GM19193 (cell line): ENCODE measurements around the gene ST8SIA1.

ENCODE experiments used
- POLR2A ChIP-seq: IDR thresholded peaks from 4 replicates; pipeline ENCODE4 v1.6.1; 2011; ENCODE audit not compliant: insufficient read depth, insufficient read length; ENCODE audit errors: extremely low read depth

The ST8SIA1 gene

DNA sequence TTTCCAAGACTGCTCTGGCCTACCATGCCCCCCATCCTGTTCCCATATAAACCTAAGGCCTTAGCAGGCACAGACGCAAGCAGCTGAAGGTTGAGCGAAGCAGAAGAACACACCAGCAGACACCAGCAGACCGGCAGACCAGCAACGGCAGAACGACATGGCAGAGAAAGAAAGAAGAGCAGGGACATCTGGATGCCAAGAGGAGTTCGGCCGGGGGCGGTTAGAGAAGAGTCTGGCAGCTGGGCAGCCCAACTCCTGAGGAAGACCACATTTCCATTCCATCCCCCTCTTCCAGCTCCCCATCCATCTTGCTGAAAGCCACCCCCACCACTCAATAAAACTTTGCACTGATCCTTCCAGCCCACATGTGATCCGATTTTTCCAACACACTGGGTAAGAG lies 5.2 kb upstream of the ST8SIA1 start:
- no peak for TF ChIP-seq POLR2A

- TF ChIP-seq POLR2A = no peak
Measured at GRCh38 chr12:22335794-22336166, 1.3 kb upstream of the ST8SIA1 start.

DNA sequence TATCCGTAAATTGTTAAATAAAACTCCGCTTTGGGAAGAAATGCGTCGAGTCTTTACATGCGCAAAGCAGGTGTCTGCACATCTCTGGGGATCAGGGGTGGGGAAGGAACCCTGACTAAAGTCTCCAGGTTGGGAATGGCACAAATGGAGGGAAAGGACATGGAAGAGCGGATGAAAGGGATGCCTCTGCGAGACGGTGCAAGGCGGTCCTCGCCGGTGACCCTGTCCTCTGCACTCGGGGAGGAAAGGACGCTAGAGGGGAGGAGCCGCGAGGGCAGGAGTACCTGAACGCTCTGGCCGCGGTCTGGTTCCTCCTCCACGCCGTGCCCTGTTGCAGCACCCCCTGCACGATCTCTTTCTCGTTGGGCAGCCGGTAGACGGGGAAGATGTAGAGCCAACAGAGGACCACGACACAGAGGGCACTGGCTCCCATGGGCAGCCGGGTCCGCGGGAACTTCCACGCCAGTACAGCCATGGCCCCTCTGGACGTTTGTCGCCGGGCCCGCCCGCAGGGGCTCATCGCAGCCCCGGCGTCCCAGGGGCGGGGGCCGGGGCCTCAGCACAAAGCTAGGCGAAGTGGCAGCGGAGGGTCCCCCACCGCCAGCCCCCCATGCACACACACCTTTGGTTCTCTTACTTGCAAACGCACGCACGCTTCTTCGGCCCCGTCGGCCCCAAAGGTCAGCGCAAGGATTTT lies 646 bp downstream of the ST8SIA1 start:
- no peak for TF ChIP-seq POLR2A

GRCh38 chr12:22333186-22333712 lies 1.3 kb downstream of the ST8SIA1 start:
- TF ChIP-seq POLR2A = no peak

GRCh38 chr12:22332202-22332601 lies 2.3 kb downstream of the ST8SIA1 start:
- TF ChIP-seq POLR2A = no peak

- TF ChIP-seq POLR2A = no peak
Measured at GRCh38 chr12:22329621-22330020, 4.9 kb downstream of the ST8SIA1 start.

DNA sequence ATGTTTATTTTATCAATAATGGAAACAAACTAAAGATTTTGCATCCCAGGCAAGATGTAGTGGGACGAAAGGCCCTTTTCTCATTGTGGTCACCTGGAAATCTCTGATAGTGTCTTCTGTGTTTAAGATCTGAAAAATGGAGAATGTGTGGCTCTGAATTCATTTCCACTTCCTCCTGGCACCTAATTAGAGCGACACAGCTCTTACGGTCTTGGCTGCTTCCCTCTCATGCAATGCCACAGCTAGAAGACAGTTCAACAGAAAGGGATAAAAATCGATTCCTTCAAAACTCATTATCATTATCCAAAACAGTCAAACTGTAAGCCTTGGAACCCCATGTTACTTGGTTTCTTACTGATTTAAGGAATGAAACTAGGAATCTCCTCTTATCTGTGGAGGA lies 9.3 kb downstream of the ST8SIA1 start:
- no peak for TF ChIP-seq POLR2A

DNA sequence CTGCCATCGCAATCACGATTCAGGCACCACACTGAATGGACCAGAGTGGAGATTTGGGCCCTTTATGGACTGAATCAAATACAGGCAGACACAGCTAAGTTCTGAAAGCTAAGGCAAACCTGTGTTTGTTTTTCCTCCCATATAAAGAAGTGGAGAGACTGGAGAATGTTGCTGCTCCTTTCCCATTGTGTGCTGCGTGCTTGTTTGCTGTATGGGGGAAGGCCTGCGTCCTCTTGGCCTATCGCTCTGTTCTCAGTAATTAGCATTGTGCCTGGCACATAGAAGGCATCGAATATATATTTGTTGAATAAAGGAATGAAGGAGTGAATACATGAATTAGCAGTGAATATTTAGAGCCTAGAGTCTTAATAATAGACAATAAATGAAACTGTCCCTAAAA lies 12.4 kb downstream of the ST8SIA1 start:
- no peak for TF ChIP-seq POLR2A

DNA sequence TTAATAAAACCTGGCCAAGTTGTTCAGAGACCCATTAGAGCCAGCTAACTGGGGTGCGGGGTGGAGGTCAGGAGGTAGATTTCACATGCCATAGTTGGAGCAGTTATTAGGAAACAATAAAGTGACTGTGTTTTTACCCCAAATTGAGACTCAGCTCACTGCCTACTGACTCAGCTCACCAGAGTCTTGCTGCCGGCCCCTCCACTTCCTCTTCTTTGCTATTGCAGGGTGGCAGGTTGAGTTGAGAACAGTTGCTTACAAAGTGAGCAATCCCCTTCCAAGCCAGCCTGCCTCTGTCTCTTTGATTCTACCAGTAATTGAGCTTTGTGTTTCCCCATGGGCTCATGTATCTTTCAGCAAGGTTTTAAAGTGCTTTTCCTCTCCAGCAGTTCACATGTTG lies 12.9 kb downstream of the ST8SIA1 start:
- no peak for TF ChIP-seq POLR2A

DNA sequence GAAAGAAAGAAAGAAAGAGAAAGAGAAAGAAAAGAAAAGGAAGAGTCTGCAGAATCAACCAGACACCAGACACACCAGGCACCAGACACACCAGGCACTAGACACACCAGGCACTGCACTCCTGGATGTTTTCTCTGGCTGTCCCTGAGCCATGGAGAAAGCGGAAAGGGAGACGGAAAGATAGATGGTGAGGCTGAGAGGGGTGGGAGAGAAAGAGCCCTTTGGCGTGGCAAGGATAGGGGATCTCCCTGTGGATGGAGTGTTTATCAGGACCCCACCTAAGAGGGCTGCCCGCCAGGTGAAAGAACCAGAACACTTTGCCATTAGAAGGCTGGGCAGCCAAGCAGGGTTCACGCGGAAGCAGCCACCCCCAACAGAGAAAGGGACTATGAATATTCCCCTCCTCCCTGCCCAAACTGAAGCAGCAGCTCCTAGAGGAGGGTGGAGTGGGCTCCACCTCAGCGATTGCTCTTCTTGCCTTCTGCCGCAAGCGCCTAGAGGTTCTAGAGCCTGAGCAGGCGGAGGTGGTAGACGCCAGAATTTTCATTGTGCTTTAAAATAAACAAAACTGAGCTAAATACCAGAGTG lies 13.4 kb downstream of the ST8SIA1 start:
- TF ChIP-seq POLR2A = no peak

- TF ChIP-seq POLR2A = no peak
Measured at GRCh38 chr12:22318108-22318737, 16.3 kb downstream of the ST8SIA1 start.

GRCh38 chr12:22313963-22314330 lies 20.6 kb downstream of the ST8SIA1 start:
- TF ChIP-seq POLR2A = no peak

DNA sequence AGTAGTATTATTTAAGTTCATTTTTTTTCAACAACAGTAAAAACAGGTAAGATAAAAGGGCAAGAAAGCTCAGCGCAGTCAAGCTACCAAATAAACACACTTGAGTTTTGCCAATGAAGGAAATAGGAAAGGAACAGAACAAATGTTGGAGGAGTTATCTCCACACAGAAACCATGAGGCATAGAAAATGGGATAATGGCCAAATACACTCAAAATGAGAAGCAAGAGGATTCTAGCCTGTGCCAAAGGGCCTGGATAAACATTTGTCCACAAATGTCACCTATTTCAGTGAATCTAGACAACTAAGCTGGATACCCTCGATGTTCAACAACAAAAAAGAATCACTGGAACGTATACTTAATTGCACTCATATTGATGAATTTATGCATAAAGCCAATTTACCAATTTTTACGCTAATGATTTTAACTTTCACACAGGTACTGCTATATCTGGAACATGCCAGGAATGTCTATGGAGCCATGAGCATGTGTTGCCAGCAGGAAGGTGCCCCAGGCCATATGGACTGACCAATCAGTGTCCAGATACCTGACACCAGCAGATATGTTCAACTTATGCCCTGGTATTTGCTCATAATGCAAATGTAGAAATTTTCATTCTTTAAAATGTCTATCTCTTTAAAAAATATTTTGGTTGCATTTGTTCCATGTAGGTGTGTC lies 21.1 kb downstream of the ST8SIA1 start:
- no peak for TF ChIP-seq POLR2A

DNA sequence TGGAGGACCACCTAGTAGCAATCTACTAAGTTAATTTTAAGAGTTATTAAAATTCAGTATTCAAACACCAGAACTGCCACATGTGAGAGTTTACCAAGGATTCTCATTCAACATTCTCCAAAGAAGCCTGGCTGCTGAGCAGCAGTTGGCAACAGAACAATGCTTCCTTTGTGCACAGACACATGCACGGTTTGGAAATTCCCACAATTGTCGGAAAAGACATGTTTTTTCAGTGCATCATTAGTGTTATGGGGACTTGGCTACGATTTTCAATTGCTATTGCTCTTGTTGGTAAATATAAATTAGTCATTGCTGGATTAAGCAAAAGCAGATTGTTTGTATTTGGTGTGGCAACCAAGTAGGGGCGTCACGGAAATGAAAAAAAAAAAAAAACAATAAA lies 22.2 kb downstream of the ST8SIA1 start:
- no peak for TF ChIP-seq POLR2A

DNA sequence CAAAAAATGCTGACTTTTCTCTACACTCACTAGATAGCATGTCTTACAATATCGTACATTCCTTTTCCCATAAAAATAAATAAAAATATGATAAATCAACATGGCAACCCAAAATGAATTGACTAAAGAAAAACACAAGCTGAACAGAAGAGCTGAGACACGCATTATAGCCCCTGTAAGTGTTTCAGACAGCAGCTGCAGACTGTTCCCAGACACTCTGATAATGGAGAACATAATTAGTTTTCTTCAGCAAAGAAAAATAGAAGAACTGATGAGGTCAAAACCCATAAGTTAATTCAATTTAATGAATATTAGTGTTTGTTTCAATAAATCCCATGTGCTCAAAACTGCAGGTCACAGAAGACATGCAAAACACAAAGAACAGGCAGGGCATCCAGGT lies 23.8 kb downstream of the ST8SIA1 start:
- TF ChIP-seq POLR2A = no peak
